PC-3 (cell line): ENCODE results near the gene ARHGAP4. TPM values are rescaled to one million over a fixed set of nuclear protein-coding genes. Genes with fewer than 3 reads are reported as not detected.

ENCODE experiments used
- ATAC-seq: fragments of 200-7000 bp; cut with Tn5 transposase; 2 replicates; pipeline ENCODE4 v1.9.1; 2020; ENCODE audit warnings: mild to moderate bottlenecking, moderate library complexity
- BruUV-seq: library from RNA; stranded (reverse); fragments of 400-500 nt; replicated peaks from 2 replicates; lab custom pipeline; 2021; lab: Mats Ljungman, UMichigan
- CTCF ChIA-PET: fragments of 300-600 bp; sonication (Branson Sonifier 250); formaldehyde crosslinking; loops from one replicate; lab custom pipeline; 2022; ENCODE audit warnings: antibody characterized with exemption; lab: Charles Lee
- POLR2A ChIA-PET: fragments of 300-600 bp; sonication (Branson Sonifier 250); formaldehyde crosslinking; loops from one replicate; lab custom pipeline; 2022; ENCODE audit warnings: antibody characterized with exemption; ENCODE audit not compliant: unreplicated experiment; lab: Charles Lee
- DNase-seq: peaks from one replicate; pipeline ENCODE4 v3.0.0-alpha.2; 2015
- H2AFZ ChIP-seq: fragments of 300-600 bp; sonication (generic); 2 replicates; pipeline ENCODE4 v1.6.0; 2016; ENCODE audit warnings: antibody characterized with exemption, low read length
- H3F3A ChIP-seq: fragments of 300-600 bp; sonication (generic); one replicate; pipeline ENCODE4 v1.6.0; 2017; ENCODE audit warnings: antibody characterized with exemption, low read length, control low read depth, mild to moderate bottlenecking; ENCODE audit not compliant: unreplicated experiment
- H3K27ac ChIP-seq: fragments of 300-600 bp; sonication (generic); 2 replicates; pipeline ENCODE4 v1.5.1; 2016; ENCODE audit warnings: mild to moderate bottlenecking, low read length
- H3K27me3 ChIP-seq: fragments of 300-600 bp; sonication (generic); 2 replicates; pipeline ENCODE4 v1.6.1; 2016; ENCODE audit warnings: low read length, mixed read lengths
- H3K36me3 ChIP-seq: fragments of 300-600 bp; sonication (generic); 2 replicates; pipeline ENCODE4 v1.6.1; 2016; ENCODE audit warnings: low read depth, mixed run types, low read length, mixed read lengths
- H3K4me1 ChIP-seq: fragments of 300-600 bp; sonication (generic); 2 replicates; pipeline ENCODE4 v1.5.1; 2016; ENCODE audit warnings: low read length; ENCODE audit not compliant: insufficient read depth
- H3K4me2 ChIP-seq: fragments of 300-600 bp; sonication (generic); 2 replicates; pipeline ENCODE4 v1.6.0; 2016; ENCODE audit warnings: low read length
- H3K4me3 ChIP-seq: fragments of 300-600 bp; sonication (generic); 2 replicates; pipeline ENCODE4 v1.5.1; 2016; ENCODE audit warnings: mild to moderate bottlenecking, low read length, mixed read lengths
- H3K79me2 ChIP-seq: fragments of 300-600 bp; sonication (generic); 2 replicates; pipeline ENCODE4 v1.6.1; 2017; ENCODE audit warnings: low read length, mixed read lengths
- H3K9ac ChIP-seq: fragments of 300-600 bp; sonication (generic); 2 replicates; pipeline ENCODE4 v1.6.0; 2016; ENCODE audit warnings: mild to moderate bottlenecking, low read length
- H3K9me2 ChIP-seq: fragments of 300-600 bp; sonication (generic); replicated peaks from 2 replicates; pipeline ENCODE4 v1.6.1; 2016; ENCODE audit warnings: mixed run types, low read length, mixed read lengths
- H3K9me3 ChIP-seq: fragments of 300-600 bp; sonication (generic); 2 replicates; pipeline ENCODE4 v1.6.1; 2016; ENCODE audit warnings: low read length, mixed read lengths
- H4K20me1 ChIP-seq: fragments of 300-600 bp; sonication (generic); 2 replicates; pipeline ENCODE4 v1.6.1; 2016; ENCODE audit warnings: low read length, mixed read lengths
- EZH2 ChIP-seq: fragments of 300-600 bp; sonication (generic); IDR thresholded peaks from one replicate; pipeline ENCODE4 v1.6.1; 2017; ENCODE audit warnings: antibody characterized with exemption, mild to moderate bottlenecking, low read length; ENCODE audit not compliant: unreplicated experiment
- EZH2phosphoT487 ChIP-seq: fragments of 300-600 bp; sonication (generic); IDR thresholded peaks from 2 replicates; pipeline ENCODE4 v1.6.1; 2018; ENCODE audit warnings: mild to moderate bottlenecking, antibody characterized with exemption, low read length, borderline replicate concordance
- intact Hi-C: fragments of 100-400 bp; cut with micrococcal nuclease; formaldehyde crosslinking; loops from 2 replicates; pipeline ENCODE4 v1.9.0; 2023
- total RNA-seq: library from RNA; depleted of rRNA; stranded (reverse); fragments of >200 nt; gene quantifications from 2 replicates; pipeline ENCODE4 v1.2.3, GENCODE V29; 2014; rRNA removed
- TF ChIP-seq, protein P1 (sequence below): fragments of 300-600 bp; sonication (generic); conservative IDR thresholded peaks from 2 replicates; pipeline ENCODE4 v1.5.1; 2017; ENCODE audit warnings: antibody characterized with exemption, low read depth, mild to moderate bottlenecking, low read length

ARHGAP4 gene
- total RNA-seq, 1 experiment from 2014 or later: 4.6 TPM

DNA sequence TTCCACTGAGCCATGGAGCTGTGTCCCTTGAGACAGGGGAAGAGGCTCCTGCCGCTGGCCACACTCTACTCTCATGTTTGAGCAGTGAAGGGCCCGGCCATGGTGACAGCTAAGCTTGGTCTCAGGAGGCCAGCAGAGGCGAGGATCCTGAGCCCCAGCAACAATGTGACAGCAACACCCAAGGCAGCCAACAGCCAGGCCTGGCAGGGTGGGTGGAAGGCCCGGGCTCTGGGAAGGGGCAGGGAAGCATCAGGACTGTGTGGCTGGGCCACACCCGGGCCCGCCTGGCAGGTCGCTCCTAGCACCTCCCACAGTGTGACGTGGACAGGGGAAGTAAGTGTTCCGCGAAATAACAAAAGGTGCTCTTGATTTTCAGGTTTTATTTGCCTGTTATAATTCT is 64.9 kb downstream of the ARHGAP4 start:
- H2AFZ ChIP-seq: no peak overlapping the region
- no peaks in the 10 kb centered on the region for H3K9me2 ChIP-seq
- H4K20me1 ChIP-seq: no peaks in the 10 kb centered on the region
- DNase-seq: no peak
- no peak overlapping the region for H3K4me3 ChIP-seq
- no peaks in the 10 kb centered on the region for H3K36me3 ChIP-seq
- H3K27ac ChIP-seq: no peak overlapping the region
- H3K9me3 ChIP-seq: no peaks in the 10 kb centered on the region
- no peak for ATAC-seq
- no peaks in the 10 kb centered on the region for H3F3A ChIP-seq
- H3K4me2 ChIP-seq: no peak overlapping the region
- H3K4me1 ChIP-seq: no peaks in the 10 kb centered on the region
- ChIA-PET CTCF (no interaction called here), POLR2A (no interaction called here)
- no peak for TF ChIP-seq EZH2
- TF ChIP-seq EZH2phosphoT487: no peak
- TF ChIP-seq, protein P1, sequence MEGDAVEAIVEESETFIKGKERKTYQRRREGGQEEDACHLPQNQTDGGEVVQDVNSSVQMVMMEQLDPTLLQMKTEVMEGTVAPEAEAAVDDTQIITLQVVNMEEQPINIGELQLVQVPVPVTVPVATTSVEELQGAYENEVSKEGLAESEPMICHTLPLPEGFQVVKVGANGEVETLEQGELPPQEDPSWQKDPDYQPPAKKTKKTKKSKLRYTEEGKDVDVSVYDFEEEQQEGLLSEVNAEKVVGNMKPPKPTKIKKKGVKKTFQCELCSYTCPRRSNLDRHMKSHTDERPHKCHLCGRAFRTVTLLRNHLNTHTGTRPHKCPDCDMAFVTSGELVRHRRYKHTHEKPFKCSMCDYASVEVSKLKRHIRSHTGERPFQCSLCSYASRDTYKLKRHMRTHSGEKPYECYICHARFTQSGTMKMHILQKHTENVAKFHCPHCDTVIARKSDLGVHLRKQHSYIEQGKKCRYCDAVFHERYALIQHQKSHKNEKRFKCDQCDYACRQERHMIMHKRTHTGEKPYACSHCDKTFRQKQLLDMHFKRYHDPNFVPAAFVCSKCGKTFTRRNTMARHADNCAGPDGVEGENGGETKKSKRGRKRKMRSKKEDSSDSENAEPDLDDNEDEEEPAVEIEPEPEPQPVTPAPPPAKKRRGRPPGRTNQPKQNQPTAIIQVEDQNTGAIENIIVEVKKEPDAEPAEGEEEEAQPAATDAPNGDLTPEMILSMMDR: no peak
- peaks cover 24% of the 10 kb centered on the region; the same call in 1 of the 2 replicates for H3K27me3 ChIP-seq
- no peak overlapping the region for H3K9ac ChIP-seq
- no TSS peak for BruUV-seq
- intact Hi-C loops: no loop called here
- H3K79me2 ChIP-seq: no peaks in the 10 kb centered on the region

Other genes starting within 250 kb of the ARHGAP4 start
- gene SLC6A8, start 238.3 kb downstream of the ARHGAP4 start, total RNA-seq: 45.3 and 52.5 TPM in 2 replicates
- 289 and 301 TPM in 2 replicates for gene BCAP31, start 201.9 kb downstream of the ARHGAP4 start, total RNA-seq
- 44.4 and 48.6 TPM in 2 replicates for gene ABCD1, start 201.4 kb downstream of the ARHGAP4 start, total RNA-seq
- 27.3 and 43.5 TPM in 2 replicates for gene PLXNB3, start 162.0 kb downstream of the ARHGAP4 start, total RNA-seq
- gene SRPK3, start 145.2 kb downstream of the ARHGAP4 start, total RNA-seq: 0.40 and 1.5 TPM in 2 replicates
- gene IDH3G, start 131.9 kb downstream of the ARHGAP4 start, total RNA-seq: 88.6 and 104 TPM in 2 replicates
- 232 and 298 TPM in 2 replicates for gene SSR4, start 131.6 kb downstream of the ARHGAP4 start, total RNA-seq
- gene PDZD4, start 95.7 kb downstream of the ARHGAP4 start, total RNA-seq: 0.26 and 0.63 TPM in 2 replicates
- gene L1CAM, start 40.1 kb downstream of the ARHGAP4 start, total RNA-seq: 5.2 and 11.2 TPM in 2 replicates
- gene AVPR2, start 21.6 kb downstream of the ARHGAP4 start, total RNA-seq: not detected in 2 replicates
- gene NAA10, start 8.8 kb upstream of the ARHGAP4 start, total RNA-seq: 169 and 172 TPM in 2 replicates
- gene RENBP, start 18.4 kb upstream of the ARHGAP4 start, total RNA-seq: 3.7 TPM in 1 of 2 replicates, not detected in the other
- gene HCFC1, start 45.6 kb upstream of the ARHGAP4 start, total RNA-seq: 66.9 and 94.0 TPM in 2 replicates
- 10.6 and 12.4 TPM in 2 replicates for gene TMEM187, start 46.5 kb upstream of the ARHGAP4 start, total RNA-seq
- 366 and 427 TPM in 2 replicates for gene IRAK1, start 93.6 kb upstream of the ARHGAP4 start, total RNA-seq
- gene MECP2, start 171.5 kb upstream of the ARHGAP4 start, total RNA-seq: 40.8 and 47.3 TPM in 2 replicates
- not detected in 2 replicates for gene OPN1LW, start 218.0 kb upstream of the ARHGAP4 start, total RNA-seq